HCT116 (cell line): Measurements from ENCODE around the gene CETN1. TPM values are rescaled to one million over a fixed set of nuclear protein-coding genes. Genes with fewer than 3 reads are reported as not detected.

Source experiments
- ATAC-seq: fragments of 200-7000 bp; cut with Tn5 transposase; 2 replicates; pipeline ENCODE4 v1.9.1; 2020; ENCODE audit warnings: mild to moderate bottlenecking, moderate library complexity
- BruUV-seq: library from RNA; stranded (reverse); fragments of 400-500 nt; replicated peaks from 2 replicates; lab custom pipeline; 2021; lab: Mats Ljungman, UMichigan
- CTCF ChIA-PET: fragments of 300-600 bp; sonication (Branson Sonifier 250); formaldehyde crosslinking; loops from one replicate; lab custom pipeline; 2021; ENCODE audit warnings: antibody characterized with exemption; lab: Charles Lee
- POLR2A ChIA-PET: fragments of 300-600, 350-600 bp; sonication (Branson Sonifier 250); formaldehyde crosslinking; loops from one replicate; lab custom pipeline; 2021; ENCODE audit warnings: antibody characterized with exemption; lab: Charles Lee
- RAD21 ChIA-PET, 2 experiments: fragments of 300-600 bp; sonication (Branson Sonifier 250); formaldehyde crosslinking; loops; one replicate each; lab custom pipeline; 2023; ENCODE audit warnings: low total read pairs in 2 of 2; ENCODE audit not compliant: uncharacterized antibody in 2 of 2, unreplicated experiment in 2 of 2, low non-redundant PET in 1 of 2; lab: Charles Lee
- DNase-seq: peaks from one replicate; pipeline ENCODE4 v3.0.0-alpha.2; 2010; ENCODE audit warnings: low read depth, low spot score
- H2AFZ ChIP-seq: fragments of 200-600 bp; shearing (Covaris generic), sonication (generic); 2 replicates; pipeline ENCODE4 v1.6.1; 2017; ENCODE audit warnings: low read depth, mixed run types, mixed read lengths, antibody characterized with exemption, low read length; ENCODE audit not compliant: poor library complexity, severe bottlenecking
- H3K27ac ChIP-seq: 2 replicates; pipeline ENCODE4 v1.5.1; 2012; ENCODE audit warnings: low read depth, low read length
- H3K27me3 ChIP-seq: fragments of 200-600 bp; sonication (generic); 2 replicates; pipeline ENCODE4 v1.6.1; 2016; ENCODE audit warnings: mixed run types, low read length, mixed read lengths; ENCODE audit not compliant: insufficient read depth
- H3K36me3 ChIP-seq, 2 experiments: fragments of 200-500 bp in 1 of 2; fragments of 200-600 bp in 1 of 2; sonication (Bioruptor generic) in 1 of 2; sonication (generic) in 1 of 2; 2 replicates each; pipeline versions ENCODE4 v1.5.1 to v1.6.1; 2014 to 2016; ENCODE audit warnings: low read length in 2 of 2, inconsistent platforms in 1 of 2, mixed read lengths in 1 of 2, mixed run types in 1 of 2; ENCODE audit not compliant: insufficient read depth in 2 of 2, control insufficient read depth in 1 of 2
- H3K4me1 ChIP-seq, 2 experiments: fragments of 200-600 bp in 1 of 2; sonication (generic) in 1 of 2; 2 replicates each; pipeline versions ENCODE4 v1.5.1 to v1.6.1; 2012 to 2017; ENCODE audit warnings: low read length in 2 of 2, inconsistent platforms in 1 of 2, mild to moderate bottlenecking in 1 of 2, mixed read lengths in 1 of 2, mixed run types in 1 of 2, moderate library complexity in 1 of 2; ENCODE audit not compliant: insufficient read depth in 2 of 2, control insufficient read depth in 1 of 2
- H3K4me2 ChIP-seq: fragments of 200-600 bp; sonication (generic); 2 replicates; pipeline ENCODE4 v1.6.1; 2017; ENCODE audit warnings: mixed run types, low read length, mixed read lengths
- H3K4me3 ChIP-seq, 2 experiments: fragments of 200-600 bp in 1 of 2; sonication (generic) in 1 of 2; replicated peaks in 1 of 2; 2 replicates each; pipeline ENCODE4 v1.5.1; 2011 to 2016; ENCODE audit warnings: low read length in 2 of 2, control low read depth in 1 of 2, low read depth in 1 of 2, mild to moderate bottlenecking in 1 of 2, mixed read lengths in 1 of 2, mixed run types in 1 of 2
- H3K79me2 ChIP-seq: fragments of 200-600 bp; sonication (generic); 2 replicates; pipeline ENCODE4 v1.6.1; 2017; ENCODE audit warnings: mild to moderate bottlenecking, mixed run types, low read length, moderate library complexity, mixed read lengths; ENCODE audit not compliant: insufficient read depth
- H3K9ac ChIP-seq: fragments of 200-600 bp; sonication (generic); 2 replicates; pipeline ENCODE4 v1.6.1; 2016; ENCODE audit warnings: low read length, mixed read lengths
- H3K9me2 ChIP-seq: fragments of 200-600 bp; sonication (generic), shearing (Covaris generic); 2 replicates; pipeline ENCODE4 v1.6.1; 2017; ENCODE audit warnings: mixed run types, mild to moderate bottlenecking, moderate library complexity; ENCODE audit not compliant: insufficient read depth
- H3K9me3 ChIP-seq, 2 experiments: fragments of 200-500 bp in 1 of 2; fragments of 200-600 bp in 1 of 2; sonication (Bioruptor generic) in 1 of 2; sonication (generic) in 1 of 2; 2 replicates each; pipeline ENCODE4 v1.6.1; 2014 to 2017; ENCODE audit warnings: low read length in 2 of 2, mixed read lengths in 2 of 2, inconsistent platforms in 1 of 2, low read depth in 1 of 2, mild to moderate bottlenecking in 1 of 2, mixed run types in 1 of 2, moderate library complexity in 1 of 2; ENCODE audit not compliant: control insufficient read depth in 1 of 2, insufficient read depth in 1 of 2
- H4K20me1 ChIP-seq: fragments of 200-600 bp; sonication (generic), shearing (Covaris generic); 2 replicates; pipeline ENCODE4 v1.6.1; 2017; ENCODE audit warnings: mixed run types, mild to moderate bottlenecking, moderate library complexity; ENCODE audit not compliant: insufficient read depth
- CBX3 ChIP-seq: IDR thresholded peaks from 2 replicates; pipeline ENCODE4 v1.6.1; 2012; ENCODE audit warnings: low read depth
- ELF1 ChIP-seq: IDR thresholded peaks from 2 replicates; pipeline ENCODE4 v1.6.1; 2012; ENCODE audit warnings: low read depth, borderline replicate concordance
- MAX ChIP-seq: IDR thresholded peaks from 2 replicates; pipeline ENCODE4 v1.6.1; 2012
- RAD21 ChIP-seq: IDR thresholded peaks from 2 replicates; pipeline ENCODE4 v1.6.1; 2012; ENCODE audit warnings: low read depth, mild to moderate bottlenecking
- REST ChIP-seq: IDR thresholded peaks from 2 replicates; pipeline ENCODE4 v1.6.1; 2012; ENCODE audit warnings: low read depth
- SP1 ChIP-seq: IDR thresholded peaks from 2 replicates; pipeline ENCODE4 v1.6.1; 2012; ENCODE audit warnings: low read depth
- ZBTB33 ChIP-seq: IDR thresholded peaks from 2 replicates; pipeline ENCODE4 v1.6.1; 2011; ENCODE audit warnings: mild to moderate bottlenecking, low read length, moderate library complexity; ENCODE audit not compliant: insufficient replicate concordance; ENCODE audit errors: extremely low read depth
- ZFX ChIP-seq: fragments of 450-650 bp; IDR thresholded peaks from 2 replicates; pipeline ENCODE4 v1.6.1; 2017
- ZNF274 ChIP-seq: fragments of 200-500 bp; sonication (Bioruptor generic); IDR thresholded peaks from 2 replicates; pipeline ENCODE4 v1.6.1; 2014; ENCODE audit warnings: mild to moderate bottlenecking, low read depth, low read length, inconsistent platforms
- intact Hi-C: fragments of 100-400 bp; cut with micrococcal nuclease; formaldehyde crosslinking; loops from 2 replicates; pipeline ENCODE4 v1.10.0; 2022
- total RNA-seq: library from RNA; stranded (reverse); gene quantifications from one replicate; pipeline ENCODE4 v1.2.1, GENCODE V29; 2021; ENCODE audit not compliant: unreplicated experiment

Gene CETN1
- total RNA-seq, 1 experiment from 2014 or later: not detected

GRCh38 chr18:612156-612555 is 32.0 kb downstream of the CETN1 start:
- intact Hi-C loops: no loop called here
- Histone ChIP-seq H3K79me2 (no peaks in the 10 kb centered on the region), H3K9me2 (no peaks in the 10 kb centered on the region), H3K4me2 (no peak overlapping the region), H3K4me3 (no peak overlapping the region), H3K27me3 (no peaks in the 10 kb centered on the region), H3K9ac (no peak overlapping the region), H4K20me1 (no peaks in the 10 kb centered on the region), H3K4me1 (no peaks in the 10 kb centered on the region), H3K9me3 (no peaks in the 10 kb centered on the region), H2AFZ (no peak overlapping the region), H3K27ac (no peak overlapping the region), H3K36me3 (no peaks in the 10 kb centered on the region)
- DNase-seq (no peak), ATAC-seq (no peak)
- POLR2A ChIA-PET: no interaction called here
- RAD21 ChIA-PET: no interaction called here
- CTCF ChIA-PET: no interaction called here
- no peak for TF ChIP-seq REST
- TF ChIP-seq ZBTB33: no peak
- TF ChIP-seq ELF1: no peak
- TF ChIP-seq MAX: no peak
- no peak for TF ChIP-seq CBX3
- TF ChIP-seq RAD21: no peak
- no peak for TF ChIP-seq ZNF274
- no peak for TF ChIP-seq SP1
- TF ChIP-seq ZFX: no peak
- BruUV-seq: no TSS peak
